GM19455 (cell line): Measurements from ENCODE around the gene NPAS1.
"Not testable (repeated sequence)": the region's sequence is repeated elsewhere in the genome, so short reads cannot be mapped to it uniquely, and the experiment has no call there.

Experiments
- ATAC-seq: cut with Tn5 transposase; IDR thresholded peaks from one replicate; pipeline ENCODE4 v1.9.1; 2021; ENCODE audit not compliant: unreplicated experiment

The NPAS1 gene

GRCh38 chr19:47044946-47045866 is 25.6 kb downstream of the NPAS1 start:
- no peak for ATAC-seq

- ATAC-seq = no peak
Observed at GRCh38 chr19:47045867-47046470, 26.3 kb downstream of the NPAS1 start.

- ATAC-seq = no peak
Observed at GRCh38 chr19:47047272-47047762, 27.7 kb downstream of the NPAS1 start.

- ATAC-seq = peak; percentile 40
Observed at GRCh38 chr19:47047763-47048405, 28.2 kb downstream of the NPAS1 start.

GRCh38 chr19:47049307-47049700 is 29.7 kb downstream of the NPAS1 start:
- no peak for ATAC-seq

- not testable (repeated sequence) for ATAC-seq
Observed at GRCh38 chr19:47050562-47050961, 30.9 kb downstream of the NPAS1 start.

GRCh38 chr19:47056411-47056810 is 36.8 kb downstream of the NPAS1 start:
- ATAC-seq = no peak

- no peak for ATAC-seq
Observed at GRCh38 chr19:47057328-47057727, 37.7 kb downstream of the NPAS1 start.

- ATAC-seq = no peak
Observed at GRCh38 chr19:47058621-47059022, 39.0 kb downstream of the NPAS1 start.

GRCh38 chr19:47063874-47064273 is 44.2 kb downstream of the NPAS1 start:
- no peak for ATAC-seq

- no peak for ATAC-seq
Observed at GRCh38 chr19:47065242-47065641, 45.6 kb downstream of the NPAS1 start.

GRCh38 chr19:47066376-47067214 is 47.0 kb downstream of the NPAS1 start:
- no peak for ATAC-seq

GRCh38 chr19:47067215-47067847 is 47.7 kb downstream of the NPAS1 start:
- ATAC-seq = no peak

GRCh38 chr19:47068246-47068645 is 48.6 kb downstream of the NPAS1 start:
- ATAC-seq = no peak

GRCh38 chr19:47068876-47069406 is 49.3 kb downstream of the NPAS1 start:
- ATAC-seq = no peak

GRCh38 chr19:47069795-47070194 is 50.2 kb downstream of the NPAS1 start:
- ATAC-seq = no peak

GRCh38 chr19:47070756-47071155 is 51.1 kb downstream of the NPAS1 start:
- ATAC-seq = no peak

GRCh38 chr19:47071731-47072130 is 52.1 kb downstream of the NPAS1 start:
- no peak for ATAC-seq

GRCh38 chr19:47072323-47072722 is 52.7 kb downstream of the NPAS1 start:
- no peak for ATAC-seq

- no peak for ATAC-seq
Observed at GRCh38 chr19:47073574-47073973, 53.9 kb downstream of the NPAS1 start.
